ENCODE measurements around the gene BCAS3. TPM values are rescaled to one million over a fixed set of nuclear protein-coding genes. Genes with fewer than 3 reads are reported as not detected.

Gene BCAS3
- total RNA-seq, 4 donors from 2014 or later: 18.7 to 37.8 (median 24.9) TPM

- ATAC-seq (ENCODE audit: low FRiP score) (no peak), DNase-seq (ENCODE audit: low spot score) (no peak)
- no peak for TF ChIP-seq CTCF (IDR thresholded peaks at IDR 0.05)
These were observed 473.1 kb downstream of the BCAS3 start for GRCh38 chr17:61150686-61151299.

- DNase-seq (ENCODE audit: low spot score) (no peak), ATAC-seq (ENCODE audit: low FRiP score) (no peak)
- TF ChIP-seq CTCF (IDR thresholded peaks at IDR 0.05): no peak
These were observed 475.2 kb downstream of the BCAS3 start for GRCh38 chr17:61152898-61153297.

- DNase-seq (ENCODE audit: low spot score): no peak
- ATAC-seq (ENCODE audit: low FRiP score): no peak
- no peak for TF ChIP-seq CTCF (IDR thresholded peaks at IDR 0.05)
These were observed 478.1 kb downstream of the BCAS3 start for GRCh38 chr17:61155590-61156237.

- TF ChIP-seq CTCF (IDR thresholded peaks at IDR 0.05): no peak
- no peak for ATAC-seq (ENCODE audit: low FRiP score)
- DNase-seq (ENCODE audit: low spot score): no peak
These were observed 479.7 kb downstream of the BCAS3 start for GRCh38 chr17:61157246-61157886.

GRCh38 chr17:61158376-61158775 is 480.7 kb downstream of the BCAS3 start:
- no peak for DNase-seq (ENCODE audit: low spot score)
- no peak for ATAC-seq (ENCODE audit: low FRiP score)
- no peak for TF ChIP-seq CTCF (IDR thresholded peaks at IDR 0.05)

GRCh38 chr17:61159221-61159814 is 481.7 kb downstream of the BCAS3 start:
- DNase-seq (ENCODE audit: low spot score): no peak
- no peak for ATAC-seq (ENCODE audit: low FRiP score)
- TF ChIP-seq CTCF (IDR thresholded peaks at IDR 0.05): no peak
